Measurements from ENCODE around the gene PEX5.

PEX5 gene

DNA sequence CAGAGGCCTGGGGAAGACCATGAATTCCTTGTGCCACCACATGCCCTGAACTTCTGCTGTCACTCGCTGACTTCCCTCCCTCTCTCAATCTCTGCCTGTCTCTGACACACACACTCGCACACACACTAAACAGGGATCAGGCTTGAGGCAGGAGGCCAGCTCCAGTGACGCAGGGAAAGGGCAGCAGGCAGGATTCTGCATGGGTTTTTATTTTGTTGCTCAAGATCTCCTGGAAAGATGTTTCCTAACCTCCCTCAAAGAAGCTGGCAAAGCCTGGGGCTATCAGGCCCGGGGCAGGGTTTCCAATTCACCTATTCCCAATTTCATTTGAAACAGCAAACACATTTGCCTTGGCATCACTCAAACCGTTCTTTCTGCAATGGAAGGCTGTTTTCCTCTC lies 27.7 kb upstream of the PEX5 start:
- H3K9me2 ChIP-seq (replicated peaks; ENCODE audit: low read depth, low read length) = no peaks in the 10 kb centered on the region
- H2AFZ ChIP-seq (ENCODE audit: low read length) = no peak overlapping the region
- no peak overlapping the region for H3K4me3 ChIP-seq (ENCODE audit: low read length, poor library complexity, severe bottlenecking)
- no peak overlapping the region for H3K9ac ChIP-seq (ENCODE audit: low read depth, low read length, poor library complexity, severe bottlenecking)
- no peak overlapping the region for H3K4me2 ChIP-seq (ENCODE audit: low read depth, low read length, poor library complexity, severe bottlenecking)
- H3K27me3 ChIP-seq (ENCODE audit: insufficient read depth, low read length, poor library complexity, severe bottlenecking) = no peaks in the 10 kb centered on the region
- no peaks in the 10 kb centered on the region for H4K20me1 ChIP-seq (ENCODE audit: insufficient read depth, low read length, poor library complexity, severe bottlenecking)
- H3F3A ChIP-seq (ENCODE audit: low read depth) = no peaks in the 10 kb centered on the region
- no peaks in the 10 kb centered on the region for H3K79me2 ChIP-seq (ENCODE audit: insufficient read depth, low read length)
- H3K4me1 ChIP-seq (ENCODE audit: insufficient read depth, low read length, poor library complexity, severe bottlenecking) = no peaks in the 10 kb centered on the region
- H3K9me3 ChIP-seq (ENCODE audit: insufficient read depth, low read depth, low read length) = no peaks in the 10 kb centered on the region
- TF ChIP-seq, protein P1, sequence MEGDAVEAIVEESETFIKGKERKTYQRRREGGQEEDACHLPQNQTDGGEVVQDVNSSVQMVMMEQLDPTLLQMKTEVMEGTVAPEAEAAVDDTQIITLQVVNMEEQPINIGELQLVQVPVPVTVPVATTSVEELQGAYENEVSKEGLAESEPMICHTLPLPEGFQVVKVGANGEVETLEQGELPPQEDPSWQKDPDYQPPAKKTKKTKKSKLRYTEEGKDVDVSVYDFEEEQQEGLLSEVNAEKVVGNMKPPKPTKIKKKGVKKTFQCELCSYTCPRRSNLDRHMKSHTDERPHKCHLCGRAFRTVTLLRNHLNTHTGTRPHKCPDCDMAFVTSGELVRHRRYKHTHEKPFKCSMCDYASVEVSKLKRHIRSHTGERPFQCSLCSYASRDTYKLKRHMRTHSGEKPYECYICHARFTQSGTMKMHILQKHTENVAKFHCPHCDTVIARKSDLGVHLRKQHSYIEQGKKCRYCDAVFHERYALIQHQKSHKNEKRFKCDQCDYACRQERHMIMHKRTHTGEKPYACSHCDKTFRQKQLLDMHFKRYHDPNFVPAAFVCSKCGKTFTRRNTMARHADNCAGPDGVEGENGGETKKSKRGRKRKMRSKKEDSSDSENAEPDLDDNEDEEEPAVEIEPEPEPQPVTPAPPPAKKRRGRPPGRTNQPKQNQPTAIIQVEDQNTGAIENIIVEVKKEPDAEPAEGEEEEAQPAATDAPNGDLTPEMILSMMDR (conservative IDR thresholded peaks at IDR 0.05; ENCODE audit: low read length) = no peak
- no peak for TF ChIP-seq EZH2phosphoT487 (IDR thresholded peaks at IDR 0.05; ENCODE audit: borderline replicate concordance)
- H3K36me3 ChIP-seq (ENCODE audit: insufficient read depth, low read length) = peaks cover 13% of the 10 kb centered on the region; the same call in 1 of the 2 replicates

DNA sequence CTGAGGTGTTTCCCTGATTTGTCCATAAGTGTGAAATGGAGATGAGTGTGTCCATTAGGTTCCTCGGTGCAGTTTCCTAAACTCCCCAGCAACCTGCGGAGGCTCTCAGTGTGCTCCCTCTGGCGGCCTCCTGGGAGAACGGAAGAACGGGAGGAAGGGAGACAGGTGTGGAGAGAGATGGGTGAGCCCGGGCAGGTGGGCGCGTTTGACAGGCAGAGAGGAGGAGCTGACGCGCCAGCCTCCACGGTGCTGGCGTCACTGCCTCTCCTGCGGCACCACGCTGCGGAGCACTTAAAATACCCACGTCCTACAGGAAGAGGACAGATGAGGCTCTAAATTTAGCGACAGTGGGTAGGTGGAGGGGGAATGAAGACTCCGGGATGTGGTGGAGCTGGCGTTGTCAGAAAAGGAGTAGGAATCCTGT lies 26.8 kb upstream of the PEX5 start:
- TF ChIP-seq, protein P1 (conservative IDR thresholded peaks at IDR 0.05; ENCODE audit: low read length) = no peak; the same call in 1 of the 2 replicates
- no peak for TF ChIP-seq EZH2phosphoT487 (IDR thresholded peaks at IDR 0.05; ENCODE audit: borderline replicate concordance)
- H3K9ac ChIP-seq (ENCODE audit: low read depth, low read length, poor library complexity, severe bottlenecking) = no peak overlapping the region
- H3K27me3 ChIP-seq (ENCODE audit: insufficient read depth, low read length, poor library complexity, severe bottlenecking) = no peaks in the 10 kb centered on the region
- H3F3A ChIP-seq (ENCODE audit: low read depth) = no peaks in the 10 kb centered on the region
- no peak overlapping the region for H3K4me3 ChIP-seq (ENCODE audit: low read length, poor library complexity, severe bottlenecking)
- H3K4me1 ChIP-seq (ENCODE audit: insufficient read depth, low read length, poor library complexity, severe bottlenecking) = no peaks in the 10 kb centered on the region
- H3K79me2 ChIP-seq (ENCODE audit: insufficient read depth, low read length) = no peaks in the 10 kb centered on the region
- H2AFZ ChIP-seq (ENCODE audit: low read length) = no peak overlapping the region
- no peak overlapping the region for H3K4me2 ChIP-seq (ENCODE audit: low read depth, low read length, poor library complexity, severe bottlenecking)
- H3K9me2 ChIP-seq (replicated peaks; ENCODE audit: low read depth, low read length) = no peaks in the 10 kb centered on the region
- H3K9me3 ChIP-seq (ENCODE audit: insufficient read depth, low read depth, low read length) = no peaks in the 10 kb centered on the region
- H4K20me1 ChIP-seq (ENCODE audit: insufficient read depth, low read length, poor library complexity, severe bottlenecking) = no peaks in the 10 kb centered on the region
- H3K36me3 ChIP-seq (ENCODE audit: insufficient read depth, low read length) = peaks cover 4% of the 10 kb centered on the region; the same call in 1 of the 2 replicates

DNA sequence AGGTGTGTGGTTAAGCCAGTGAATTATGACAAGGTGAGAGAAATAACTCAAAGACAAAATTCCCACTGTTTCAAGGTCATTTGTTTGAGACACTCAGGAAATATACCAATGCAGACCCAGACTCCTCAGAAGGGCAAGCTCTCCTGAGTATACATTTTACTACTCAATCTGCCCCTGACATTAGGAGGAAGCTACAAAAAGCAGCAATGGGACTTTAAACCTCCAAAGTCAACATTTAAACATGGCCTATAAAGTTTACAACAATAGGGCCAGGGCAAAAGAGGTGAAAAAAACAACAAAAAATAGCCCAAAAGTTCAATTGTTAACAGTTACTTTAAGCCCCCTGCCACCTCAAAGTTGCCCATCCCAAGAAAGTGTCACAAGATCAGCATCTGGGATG lies 19.5 kb upstream of the PEX5 start:
- no peaks in the 10 kb centered on the region for H3F3A ChIP-seq (ENCODE audit: low read depth)
- no peak overlapping the region for H3K4me3 ChIP-seq (ENCODE audit: low read length, poor library complexity, severe bottlenecking)
- no peaks in the 10 kb centered on the region for H3K9me2 ChIP-seq (replicated peaks; ENCODE audit: low read depth, low read length)
- H3K36me3 ChIP-seq (ENCODE audit: insufficient read depth, low read length) = no peaks in the 10 kb centered on the region
- H3K27me3 ChIP-seq (ENCODE audit: insufficient read depth, low read length, poor library complexity, severe bottlenecking) = no peaks in the 10 kb centered on the region
- no peaks in the 10 kb centered on the region for H3K79me2 ChIP-seq (ENCODE audit: insufficient read depth, low read length)
- H3K4me1 ChIP-seq (ENCODE audit: insufficient read depth, low read length, poor library complexity, severe bottlenecking) = no peaks in the 10 kb centered on the region
- H2AFZ ChIP-seq (ENCODE audit: low read length) = no peak overlapping the region
- no peak overlapping the region for H3K9ac ChIP-seq (ENCODE audit: low read depth, low read length, poor library complexity, severe bottlenecking)
- no peaks in the 10 kb centered on the region for H4K20me1 ChIP-seq (ENCODE audit: insufficient read depth, low read length, poor library complexity, severe bottlenecking)
- H3K9me3 ChIP-seq (ENCODE audit: insufficient read depth, low read depth, low read length) = peaks cover 18% of the 10 kb centered on the region
- no peak overlapping the region for H3K4me2 ChIP-seq (ENCODE audit: low read depth, low read length, poor library complexity, severe bottlenecking)
- TF ChIP-seq, protein P1 (conservative IDR thresholded peaks at IDR 0.05; ENCODE audit: low read length) = no peak
- TF ChIP-seq EZH2phosphoT487 (IDR thresholded peaks at IDR 0.05; ENCODE audit: borderline replicate concordance) = no peak

Measured in Loucy (cell line).